Measurements from ENCODE around the gene MAGI2.

GRCh38 chr7:78413568-78413967 lies 1039.9 kb downstream of the MAGI2 start:
- no peak for TF ChIP-seq EP300 (IDR thresholded peaks at IDR 0.05)
- TF ChIP-seq, protein P1, sequence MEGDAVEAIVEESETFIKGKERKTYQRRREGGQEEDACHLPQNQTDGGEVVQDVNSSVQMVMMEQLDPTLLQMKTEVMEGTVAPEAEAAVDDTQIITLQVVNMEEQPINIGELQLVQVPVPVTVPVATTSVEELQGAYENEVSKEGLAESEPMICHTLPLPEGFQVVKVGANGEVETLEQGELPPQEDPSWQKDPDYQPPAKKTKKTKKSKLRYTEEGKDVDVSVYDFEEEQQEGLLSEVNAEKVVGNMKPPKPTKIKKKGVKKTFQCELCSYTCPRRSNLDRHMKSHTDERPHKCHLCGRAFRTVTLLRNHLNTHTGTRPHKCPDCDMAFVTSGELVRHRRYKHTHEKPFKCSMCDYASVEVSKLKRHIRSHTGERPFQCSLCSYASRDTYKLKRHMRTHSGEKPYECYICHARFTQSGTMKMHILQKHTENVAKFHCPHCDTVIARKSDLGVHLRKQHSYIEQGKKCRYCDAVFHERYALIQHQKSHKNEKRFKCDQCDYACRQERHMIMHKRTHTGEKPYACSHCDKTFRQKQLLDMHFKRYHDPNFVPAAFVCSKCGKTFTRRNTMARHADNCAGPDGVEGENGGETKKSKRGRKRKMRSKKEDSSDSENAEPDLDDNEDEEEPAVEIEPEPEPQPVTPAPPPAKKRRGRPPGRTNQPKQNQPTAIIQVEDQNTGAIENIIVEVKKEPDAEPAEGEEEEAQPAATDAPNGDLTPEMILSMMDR (IDR thresholded peaks at IDR 0.05), result no peak

Data from suprapubic skin (tissue), 3 donors.